Measurements from ENCODE around the gene BLM. TPM values are rescaled to one million over a fixed set of nuclear protein-coding genes. Genes with fewer than 3 reads are reported as not detected.

The BLM gene
- total RNA-seq, 1 donor from 2014 or later = 26.2 TPM

DNA sequence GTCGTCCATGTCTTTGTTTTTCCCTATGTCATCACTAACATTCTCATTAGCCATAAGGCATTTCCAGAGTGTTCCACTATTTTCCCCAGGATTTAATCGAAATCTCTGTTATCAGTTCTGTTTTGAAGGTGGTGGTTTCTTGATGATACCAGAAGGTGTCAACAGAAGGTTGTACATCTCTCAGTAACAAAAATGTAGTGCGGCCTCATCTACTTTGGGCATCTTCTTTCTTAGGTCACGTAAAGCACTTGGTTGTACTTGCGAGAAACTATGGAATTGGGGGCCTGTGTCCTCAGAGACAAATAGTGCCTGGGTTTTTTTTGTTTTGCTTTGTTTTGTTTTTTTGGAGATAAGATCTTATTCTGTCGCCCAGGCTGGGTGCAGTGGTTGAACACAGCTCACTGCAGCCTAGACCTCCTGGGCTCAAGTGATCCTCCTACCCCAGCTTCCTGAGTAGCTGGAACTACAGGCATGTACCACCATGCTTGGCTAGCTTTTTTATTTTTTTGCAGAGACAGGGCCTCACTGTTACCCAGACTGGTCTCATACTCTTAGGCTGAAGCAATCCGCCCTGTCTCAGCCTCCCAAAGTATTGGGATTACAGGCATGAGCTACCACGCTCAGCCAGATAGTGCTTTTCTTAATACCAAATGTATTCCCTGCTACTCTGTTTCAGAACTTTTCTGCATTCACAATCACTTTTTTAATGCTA lies 90.1 kb downstream of the BLM start:
- H3K4me1 ChIP-seq = no peaks in the 10 kb centered on the region
- intact Hi-C loops (cut with micrococcal nuclease) = no loop called here
- H3K36me3 ChIP-seq = no peaks in the 10 kb centered on the region
- H3K27ac ChIP-seq (replicated peaks) = no peak overlapping the region
- H3K27me3 ChIP-seq (ENCODE audit: low read depth) = no peaks in the 10 kb centered on the region
- H3K4me3 ChIP-seq = no peak overlapping the region
- DNase-seq = no peak
- TF ChIP-seq, protein P1, sequence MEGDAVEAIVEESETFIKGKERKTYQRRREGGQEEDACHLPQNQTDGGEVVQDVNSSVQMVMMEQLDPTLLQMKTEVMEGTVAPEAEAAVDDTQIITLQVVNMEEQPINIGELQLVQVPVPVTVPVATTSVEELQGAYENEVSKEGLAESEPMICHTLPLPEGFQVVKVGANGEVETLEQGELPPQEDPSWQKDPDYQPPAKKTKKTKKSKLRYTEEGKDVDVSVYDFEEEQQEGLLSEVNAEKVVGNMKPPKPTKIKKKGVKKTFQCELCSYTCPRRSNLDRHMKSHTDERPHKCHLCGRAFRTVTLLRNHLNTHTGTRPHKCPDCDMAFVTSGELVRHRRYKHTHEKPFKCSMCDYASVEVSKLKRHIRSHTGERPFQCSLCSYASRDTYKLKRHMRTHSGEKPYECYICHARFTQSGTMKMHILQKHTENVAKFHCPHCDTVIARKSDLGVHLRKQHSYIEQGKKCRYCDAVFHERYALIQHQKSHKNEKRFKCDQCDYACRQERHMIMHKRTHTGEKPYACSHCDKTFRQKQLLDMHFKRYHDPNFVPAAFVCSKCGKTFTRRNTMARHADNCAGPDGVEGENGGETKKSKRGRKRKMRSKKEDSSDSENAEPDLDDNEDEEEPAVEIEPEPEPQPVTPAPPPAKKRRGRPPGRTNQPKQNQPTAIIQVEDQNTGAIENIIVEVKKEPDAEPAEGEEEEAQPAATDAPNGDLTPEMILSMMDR (IDR thresholded peaks at IDR 0.05; ENCODE audit: borderline replicate concordance) = no peak
- H3K9me3 ChIP-seq (replicated peaks) = no peaks in the 10 kb centered on the region

DNA sequence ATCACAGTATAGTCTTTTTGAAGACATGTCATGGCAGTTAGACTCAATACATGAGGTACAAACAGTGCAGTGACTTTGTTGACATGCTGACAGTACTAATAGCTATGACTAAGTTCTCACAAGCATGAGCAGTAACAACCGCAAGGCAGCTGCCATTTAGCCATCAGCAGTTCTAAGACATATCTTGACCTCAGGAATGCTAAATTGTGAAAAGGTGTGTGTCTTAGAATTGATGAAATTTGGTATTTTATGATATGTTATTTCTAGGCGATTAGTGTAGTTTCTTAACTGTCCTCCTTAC lies 90.6 kb downstream of the BLM start:
- H3K9me3 ChIP-seq (replicated peaks) = no peaks in the 10 kb centered on the region
- H3K27ac ChIP-seq (replicated peaks) = no peak overlapping the region
- H3K36me3 ChIP-seq = no peaks in the 10 kb centered on the region
- no peak overlapping the region for H3K4me3 ChIP-seq
- intact Hi-C loops (cut with micrococcal nuclease) = loop anchor here (2.0 kb wide), 1 partner anchor 27 kb away; no protein-coding TSS in a partner anchor
- H3K27me3 ChIP-seq (ENCODE audit: low read depth) = no peaks in the 10 kb centered on the region
- H3K4me1 ChIP-seq = no peaks in the 10 kb centered on the region
- DNase-seq = no peak
- TF ChIP-seq, protein P1 (IDR thresholded peaks at IDR 0.05; ENCODE audit: borderline replicate concordance) = no peak

DNA sequence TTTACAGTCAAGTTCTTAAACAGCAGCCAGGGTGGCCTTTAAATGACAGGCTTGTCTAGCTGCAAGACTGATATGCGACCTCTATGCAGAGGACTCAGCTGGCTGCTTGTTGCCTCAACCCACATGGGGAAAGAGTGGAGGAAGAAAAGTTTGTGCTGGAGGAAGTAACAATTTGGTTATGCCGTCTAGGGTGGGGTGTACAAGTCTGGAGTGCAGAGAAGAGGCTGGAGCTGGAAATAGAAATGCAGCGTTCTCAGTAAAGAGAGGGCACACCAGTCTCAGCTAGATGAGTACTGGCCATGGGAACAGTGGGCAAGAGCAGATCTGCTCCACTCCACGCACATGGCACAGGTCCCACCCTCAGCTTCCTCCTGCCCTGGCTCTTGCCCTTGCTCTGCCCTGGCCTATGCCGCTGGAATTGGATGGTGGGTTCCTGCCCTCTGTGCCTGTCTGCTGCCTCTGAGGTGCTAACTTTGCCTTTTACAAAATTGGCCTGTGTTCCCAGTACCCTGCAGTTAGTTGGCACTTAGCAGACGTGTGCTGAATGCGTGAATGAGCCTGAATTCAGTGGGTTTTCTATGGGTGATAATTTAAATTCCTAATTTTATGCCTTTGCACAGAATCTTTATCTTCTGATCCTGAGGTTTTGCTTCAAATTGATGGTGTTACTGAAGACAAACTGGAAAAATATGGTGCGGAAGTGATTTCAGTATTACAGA lies 91.5 kb downstream of the BLM start:
- Histone ChIP-seq H3K27me3 (ENCODE audit: low read depth) (no peaks in the 10 kb centered on the region), H3K27ac (replicated peaks) (no peak overlapping the region), H3K9me3 (replicated peaks) (no peaks in the 10 kb centered on the region), H3K4me3 (no peak overlapping the region), H3K36me3 (no peaks in the 10 kb centered on the region), H3K4me1 (no peaks in the 10 kb centered on the region)
- TF ChIP-seq, protein P1 (IDR thresholded peaks at IDR 0.05; ENCODE audit: borderline replicate concordance) = no peak
- intact Hi-C loops (cut with micrococcal nuclease) = loop anchor here (2.0 kb wide), 1 partner anchor 28 kb away; no protein-coding TSS in a partner anchor
- DNase-seq = no peak

DNA sequence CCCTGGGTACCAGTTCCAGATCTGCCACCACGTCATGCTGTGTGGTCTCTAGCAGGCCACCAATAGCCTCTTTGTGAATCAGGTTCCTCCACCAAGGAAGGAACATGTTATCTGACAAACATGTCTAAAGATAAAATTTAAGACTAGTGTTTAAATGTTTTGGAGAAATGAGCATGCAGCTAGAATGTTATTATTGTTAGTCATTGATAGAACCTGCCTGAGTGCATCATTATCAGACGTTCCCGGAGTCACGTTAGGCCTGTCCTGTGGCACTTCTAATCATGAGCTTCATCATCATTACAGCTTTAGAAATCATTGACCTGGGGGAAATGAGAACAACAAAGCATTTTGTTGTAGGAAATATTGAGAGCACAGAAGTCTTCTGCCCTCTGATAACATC lies 92.4 kb downstream of the BLM start:
- peaks cover 4% of the 10 kb centered on the region for H3K4me1 ChIP-seq
- no peak overlapping the region for H3K27ac ChIP-seq (replicated peaks)
- no peak for DNase-seq
- H3K27me3 ChIP-seq (ENCODE audit: low read depth) = no peaks in the 10 kb centered on the region
- H3K9me3 ChIP-seq (replicated peaks) = no peaks in the 10 kb centered on the region
- H3K4me3 ChIP-seq = no peak overlapping the region
- intact Hi-C loops (cut with micrococcal nuclease) = loop anchor here (2.0 kb wide), 1 partner anchor 29 kb away; no protein-coding TSS in a partner anchor
- TF ChIP-seq, protein P1 (IDR thresholded peaks at IDR 0.05; ENCODE audit: borderline replicate concordance) = no peak
- H3K36me3 ChIP-seq = no peaks in the 10 kb centered on the region

DNA sequence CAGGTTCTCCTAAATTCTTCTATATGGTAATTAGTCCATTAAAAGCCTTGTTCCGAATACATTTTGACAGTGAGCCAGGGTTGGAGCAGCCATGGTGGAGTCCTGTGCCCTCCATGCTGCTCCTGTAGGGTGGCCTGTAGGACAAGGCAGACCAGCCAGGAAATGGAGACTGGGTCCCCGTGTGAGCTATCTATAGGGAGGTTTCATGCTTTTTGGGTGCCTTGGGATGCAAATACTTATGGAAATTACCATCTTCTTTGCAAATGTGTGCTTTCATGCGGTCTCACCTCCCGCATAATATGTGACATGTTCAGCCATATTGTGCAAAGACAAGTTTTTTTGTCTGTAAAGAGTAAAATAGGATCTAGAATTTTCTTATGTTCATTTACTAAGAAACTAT lies 93.2 kb downstream of the BLM start:
- Histone ChIP-seq H3K9me3 (replicated peaks) (no peaks in the 10 kb centered on the region), H3K4me3 (no peak overlapping the region), H3K27me3 (ENCODE audit: low read depth) (no peaks in the 10 kb centered on the region), H3K27ac (replicated peaks) (no peak overlapping the region), H3K4me1 (peaks cover 4% of the 10 kb centered on the region), H3K36me3 (no peaks in the 10 kb centered on the region)
- TF ChIP-seq, protein P1 (IDR thresholded peaks at IDR 0.05; ENCODE audit: borderline replicate concordance) = no peak
- no peak for DNase-seq
- intact Hi-C loops (cut with micrococcal nuclease) = loop anchor here (10.0 kb wide), 1 partner anchor 64 kb away; no protein-coding TSS in a partner anchor

Measured in left ventricle myocardium inferior (tissue), 1 donor.